BJ (cell line): ENCODE data around the gene ANKRD35. TPM values are rescaled to one million over a fixed set of nuclear protein-coding genes. Genes with fewer than 3 reads are reported as not detected.

Experiments
- CTCF ChIA-PET: fragments of 350-600 bp; formaldehyde crosslinking; extraction: SDS; loops from one replicate; lab custom pipeline; 2021; ENCODE audit warnings: antibody characterized with exemption, inconsistent platforms; lab: Yijun Ruan, JAX
- POLR2A ChIA-PET: fragments of 300-600 bp; sonication (Branson Sonifier 250); formaldehyde crosslinking; extraction: SDS; loops from one replicate; lab custom pipeline; 2021; ENCODE audit warnings: antibody characterized with exemption; lab: Charles Lee
- DNase-seq: peaks from one replicate; pipeline ENCODE4 v3.0.0-alpha.2; 2011; ENCODE audit warnings: low read depth
- H3K27me3 ChIP-seq: 2 replicates; pipeline ENCODE4 v1.6.0; 2011; ENCODE audit warnings: low read length; ENCODE audit not compliant: control insufficient read depth, insufficient read depth
- H3K36me3 ChIP-seq: 2 replicates; pipeline ENCODE4 v1.5.1; 2011; ENCODE audit warnings: low read length; ENCODE audit not compliant: control insufficient read depth, insufficient read depth
- H3K4me3 ChIP-seq: 2 replicates; pipeline ENCODE4 v1.5.1; 2011; ENCODE audit warnings: low read depth, mild to moderate bottlenecking, control low read depth, low read length
- polyA plus RNA-seq: library from polyadenylated mRNA; depleted of rRNA; stranded (reverse); fragments of >200 nt; gene quantifications from 2 replicates; pipeline ENCODE4 v1.2.3, GENCODE V29; 2011
- TF ChIP-seq, protein P1 (sequence below): IDR thresholded peaks from 2 replicates; pipeline ENCODE4 v1.5.1; 2011; ENCODE audit warnings: low read depth, mild to moderate bottlenecking, control low read depth, inconsistent platforms, low read length, moderate library complexity; ENCODE audit not compliant: insufficient read depth

ANKRD35 gene
- polyA plus RNA-seq, 1 experiment: 1.5 TPM

GRCh38 chr1:145877923-145878486 lies 7.7 kb downstream of the ANKRD35 start:
- POLR2A ChIA-PET: no interaction called here
- CTCF ChIA-PET: interaction anchor here (4.1 kb wide), 1 partner anchor 14 kb away, joined by 29 read pairs; no protein-coding TSS in a partner anchor
- no peaks in the 10 kb centered on the region for H3K36me3 ChIP-seq
- DNase-seq: no peak
- no peak overlapping the region for H3K4me3 ChIP-seq
- TF ChIP-seq, protein P1, sequence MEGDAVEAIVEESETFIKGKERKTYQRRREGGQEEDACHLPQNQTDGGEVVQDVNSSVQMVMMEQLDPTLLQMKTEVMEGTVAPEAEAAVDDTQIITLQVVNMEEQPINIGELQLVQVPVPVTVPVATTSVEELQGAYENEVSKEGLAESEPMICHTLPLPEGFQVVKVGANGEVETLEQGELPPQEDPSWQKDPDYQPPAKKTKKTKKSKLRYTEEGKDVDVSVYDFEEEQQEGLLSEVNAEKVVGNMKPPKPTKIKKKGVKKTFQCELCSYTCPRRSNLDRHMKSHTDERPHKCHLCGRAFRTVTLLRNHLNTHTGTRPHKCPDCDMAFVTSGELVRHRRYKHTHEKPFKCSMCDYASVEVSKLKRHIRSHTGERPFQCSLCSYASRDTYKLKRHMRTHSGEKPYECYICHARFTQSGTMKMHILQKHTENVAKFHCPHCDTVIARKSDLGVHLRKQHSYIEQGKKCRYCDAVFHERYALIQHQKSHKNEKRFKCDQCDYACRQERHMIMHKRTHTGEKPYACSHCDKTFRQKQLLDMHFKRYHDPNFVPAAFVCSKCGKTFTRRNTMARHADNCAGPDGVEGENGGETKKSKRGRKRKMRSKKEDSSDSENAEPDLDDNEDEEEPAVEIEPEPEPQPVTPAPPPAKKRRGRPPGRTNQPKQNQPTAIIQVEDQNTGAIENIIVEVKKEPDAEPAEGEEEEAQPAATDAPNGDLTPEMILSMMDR: no peak
- H3K27me3 ChIP-seq: no peaks in the 10 kb centered on the region

DNA sequence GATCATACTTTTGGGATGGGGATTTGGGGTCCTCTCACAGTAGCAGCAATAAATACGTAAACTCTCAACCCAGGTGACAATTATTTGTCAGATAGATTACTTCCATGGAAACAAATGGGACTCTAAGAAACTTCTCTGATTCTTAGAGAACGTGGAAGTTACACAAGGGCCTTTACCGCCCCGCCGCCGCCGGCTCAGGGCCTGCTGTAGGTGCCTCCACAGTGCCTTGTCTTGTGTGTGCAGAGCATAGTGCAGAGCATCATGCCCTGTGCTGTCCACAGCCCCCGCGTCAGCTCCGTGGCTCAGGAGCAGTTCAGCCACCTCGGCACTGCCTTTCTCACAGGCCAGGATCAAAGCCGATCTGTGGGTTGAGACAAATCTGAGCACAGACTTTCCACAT lies 11.0 kb downstream of the ANKRD35 start:
- no peak overlapping the region for H3K4me3 ChIP-seq
- ChIA-PET POLR2A (no interaction called here), CTCF (interaction anchor here (1.4 to 1.6 kb wide), 2 partner anchors 28 to 29 kb away, joined by 3 read pairs; partner anchors contain the start of gene NUDT17)
- no peak for DNase-seq
- H3K36me3 ChIP-seq: no peaks in the 10 kb centered on the region
- TF ChIP-seq, protein P1: no peak
- H3K27me3 ChIP-seq: no peaks in the 10 kb centered on the region

GRCh38 chr1:145871994-145872924 lies 13.4 kb downstream of the ANKRD35 start:
- Histone ChIP-seq H3K27me3 (no peaks in the 10 kb centered on the region), H3K36me3 (no peaks in the 10 kb centered on the region), H3K4me3 (peak overlapping the region; percentile 35)
- no peak for DNase-seq
- CTCF ChIA-PET: interaction anchor here (0.6 to 2.6 kb wide), 9 partner anchors 9 to 55 kb away, joined by 3 to 26 read pairs (median 4); partner anchors contain the start of genes ITGA10, NUDT17, PIAS3 and RBM8A
- POLR2A ChIA-PET: interaction anchor here (0.6 to 2.2 kb wide), 3 partner anchors 13 to 55 kb away, joined by 3 to 8 read pairs (median 3); partner anchors contain the start of genes PIAS3 and RBM8A
- TF ChIP-seq, protein P1: no peak

DNA sequence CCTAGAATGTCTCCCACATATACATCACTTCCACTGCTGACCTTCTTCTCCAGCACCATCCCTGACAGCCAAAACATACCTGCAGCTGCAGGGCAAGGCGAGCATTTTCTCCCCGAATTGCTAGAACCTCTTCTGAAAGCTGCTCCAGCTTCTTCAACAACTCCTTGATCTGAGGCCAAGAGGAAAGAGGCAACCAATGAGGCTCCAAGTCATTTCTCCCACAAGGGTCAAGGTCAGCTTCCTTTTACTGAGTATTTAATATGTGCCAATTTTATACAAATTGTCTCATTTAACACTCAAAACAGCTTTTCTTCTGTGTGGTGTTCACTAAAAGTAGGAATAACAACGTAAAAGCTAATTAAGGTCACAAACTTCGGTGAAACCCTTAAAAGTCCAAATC lies 17.4 kb downstream of the ANKRD35 start:
- no peaks in the 10 kb centered on the region for H3K36me3 ChIP-seq
- ChIA-PET POLR2A (no interaction called here), CTCF (interaction anchor here (1.3 to 1.6 kb wide), 2 partner anchors 9 to 23 kb away, joined by 3 to 4 read pairs; partner anchors contain the start of gene PIAS3)
- TF ChIP-seq, protein P1: no peak
- no peaks in the 10 kb centered on the region for H3K27me3 ChIP-seq
- no peak for DNase-seq
- H3K4me3 ChIP-seq: no peak overlapping the region
